Karpas-422 (cell line): Measurements from ENCODE around the gene CLTRN. TPM values are rescaled to one million over a fixed set of nuclear protein-coding genes. Genes with fewer than 3 reads are reported as not detected.

Experiments used
- DNase-seq: peaks from one replicate; pipeline ENCODE4 v3.0.0-alpha.2; 2015
- H2AFZ ChIP-seq: fragments of 200-600 bp; sonication (generic); 2 replicates; pipeline ENCODE4 v1.6.1; 2014; ENCODE audit warnings: antibody characterized with exemption, low read length, mixed read lengths
- H3K27ac ChIP-seq: fragments of 200-600 bp; sonication (generic); 2 replicates; pipeline ENCODE4 v1.5.1; 2014; ENCODE audit warnings: mild to moderate bottlenecking, low read length, moderate library complexity
- H3K27me3 ChIP-seq: fragments of 200-600 bp; sonication (generic); 2 replicates; pipeline ENCODE4 v1.6.1; 2014; ENCODE audit warnings: low read length, mixed read lengths
- H3K36me3 ChIP-seq: fragments of 200-600 bp; sonication (generic); 2 replicates; pipeline ENCODE4 v1.6.1; 2014; ENCODE audit warnings: low read length, mixed read lengths; ENCODE audit not compliant: insufficient read depth
- H3K4me1 ChIP-seq: fragments of 200-600 bp; sonication (generic); 2 replicates; pipeline ENCODE4 v1.6.1; 2014; ENCODE audit warnings: mild to moderate bottlenecking, low read length, mixed read lengths
- H3K4me2 ChIP-seq: fragments of 200-600 bp; sonication (generic); 2 replicates; pipeline ENCODE4 v1.6.1; 2014; ENCODE audit warnings: low read length, low read depth, mild to moderate bottlenecking; ENCODE audit not compliant: poor library complexity, severe bottlenecking
- H3K4me3 ChIP-seq: fragments of 200-600 bp; sonication (generic); 2 replicates; pipeline ENCODE4 v1.5.1; 2014; ENCODE audit warnings: mild to moderate bottlenecking, antibody characterized with exemption, low read length, mixed read lengths
- H3K79me2 ChIP-seq: fragments of 200-600 bp; sonication (generic); 2 replicates; pipeline ENCODE4 v1.6.1; 2014; ENCODE audit warnings: mild to moderate bottlenecking, low read length, mixed read lengths
- H3K9ac ChIP-seq: fragments of 200-600 bp; sonication (generic); 2 replicates; pipeline ENCODE4 v1.6.0; 2014; ENCODE audit warnings: low read length
- H3K9me2 ChIP-seq: fragments of 200-600 bp; sonication (generic), shearing (Covaris generic); replicated peaks from 2 replicates; pipeline ENCODE4 v1.6.0; 2014; ENCODE audit warnings: mild to moderate bottlenecking, low read length, moderate library complexity; ENCODE audit not compliant: insufficient read depth
- H3K9me3 ChIP-seq: fragments of 300-700, 200-600 bp; sonication (generic); 2 replicates; pipeline ENCODE4 v1.6.1; 2014; ENCODE audit warnings: low read length, mixed read lengths
- H4K20me1 ChIP-seq: fragments of 200-600 bp; sonication (generic); 2 replicates; pipeline ENCODE4 v1.6.1; 2014; ENCODE audit warnings: mild to moderate bottlenecking, antibody characterized with exemption, low read length, low read depth; ENCODE audit not compliant: insufficient read depth
- total RNA-seq: library from RNA; depleted of rRNA; stranded (reverse); fragments of >200 nt; shearing (Covaris generic); gene quantifications from 2 replicates; pipeline ENCODE4 v1.2.3, GENCODE V29; 2014; ENCODE audit warnings: low replicate concordance

The CLTRN gene
- total RNA-seq, 1 experiment from 2014 or later: 0.86 TPM

GRCh38 chrX:15683193-15683592 lies 18.6 kb upstream of the CLTRN start:
- Histone ChIP-seq H3K4me1 (peaks cover 38% of the 10 kb centered on the region), H3K4me2 (no peak overlapping the region), H3K4me3 (no peak overlapping the region), H3K36me3 (peaks cover 18% of the 10 kb centered on the region), H3K27ac (no peak overlapping the region), H3K9me3 (no peaks in the 10 kb centered on the region), H2AFZ (no peak overlapping the region), H3K9ac (no peak overlapping the region), H3K27me3 (no peaks in the 10 kb centered on the region), H4K20me1 (no peaks in the 10 kb centered on the region; the same call in 1 of the 2 replicates), H3K9me2 (no peaks in the 10 kb centered on the region), H3K79me2 (peaks cover 92% of the 10 kb centered on the region)
- DNase-seq: no peak

- peaks cover 93% of the 10 kb centered on the region for H3K79me2 ChIP-seq
- H3K4me3 ChIP-seq: no peak overlapping the region
- H3K36me3 ChIP-seq: peaks cover 24% of the 10 kb centered on the region; the same call in 1 of the 2 replicates
- H3K9ac ChIP-seq: no peak overlapping the region
- H2AFZ ChIP-seq: no peak overlapping the region
- H4K20me1 ChIP-seq: peaks cover 11% of the 10 kb centered on the region; the same call in 1 of the 2 replicates
- H3K27me3 ChIP-seq: no peaks in the 10 kb centered on the region
- no peak overlapping the region for H3K4me2 ChIP-seq
- no peaks in the 10 kb centered on the region for H3K9me3 ChIP-seq
- DNase-seq: no peak
- no peaks in the 10 kb centered on the region for H3K9me2 ChIP-seq
- peaks cover 42% of the 10 kb centered on the region for H3K4me1 ChIP-seq
- H3K27ac ChIP-seq: no peak overlapping the region
Measured at GRCh38 chrX:15681433-15681832, 16.8 kb upstream of the CLTRN start.

- Histone ChIP-seq H3K36me3 (peaks cover 24% of the 10 kb centered on the region; the same call in 1 of the 2 replicates), H3K4me1 (peaks cover 33% of the 10 kb centered on the region), H3K4me3 (no peak overlapping the region), H2AFZ (no peak overlapping the region), H3K4me2 (no peak overlapping the region), H3K79me2 (peaks cover 94% of the 10 kb centered on the region), H4K20me1 (peaks cover 11% of the 10 kb centered on the region; the same call in 1 of the 2 replicates), H3K9me2 (no peaks in the 10 kb centered on the region), H3K27me3 (no peaks in the 10 kb centered on the region), H3K27ac (no peak overlapping the region), H3K9ac (no peak overlapping the region), H3K9me3 (no peaks in the 10 kb centered on the region)
- no peak for DNase-seq
Measured at GRCh38 chrX:15680401-15680800, 15.8 kb upstream of the CLTRN start.

DNA sequence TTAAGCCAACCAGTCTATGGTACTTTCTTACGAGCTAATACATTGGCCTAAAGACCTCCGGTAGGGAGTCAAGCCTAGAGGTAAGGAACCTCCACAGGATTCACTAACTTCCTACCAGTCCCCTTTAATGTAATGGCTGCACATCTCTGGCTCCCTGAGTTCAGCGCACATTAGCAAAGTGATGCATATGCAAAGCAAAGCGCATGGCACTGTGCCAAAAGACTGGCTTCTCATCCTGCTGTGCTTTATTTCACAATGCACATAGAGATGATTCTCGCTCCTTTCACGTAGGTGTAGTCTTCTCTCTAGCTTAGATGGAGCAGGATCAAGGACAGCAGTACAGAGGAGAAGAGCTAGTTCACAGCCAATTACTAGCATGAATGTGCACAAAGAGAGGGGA lies 14.6 kb upstream of the CLTRN start:
- Histone ChIP-seq H3K4me3 (no peak overlapping the region), H3K27me3 (no peaks in the 10 kb centered on the region), H3K27ac (no peak overlapping the region), H3K36me3 (peaks cover 24% of the 10 kb centered on the region; the same call in 1 of the 2 replicates), H4K20me1 (peaks cover 11% of the 10 kb centered on the region; the same call in 1 of the 2 replicates), H3K9me2 (no peaks in the 10 kb centered on the region), H3K9ac (no peak overlapping the region), H3K4me1 (peaks cover 27% of the 10 kb centered on the region), H3K9me3 (no peaks in the 10 kb centered on the region), H3K4me2 (no peak overlapping the region), H3K79me2 (peaks cover 84% of the 10 kb centered on the region), H2AFZ (no peak overlapping the region)
- DNase-seq: no peak

- H3K9me3 ChIP-seq: no peaks in the 10 kb centered on the region
- DNase-seq: no peak
- H3K27me3 ChIP-seq: no peaks in the 10 kb centered on the region
- no peak overlapping the region for H3K4me2 ChIP-seq
- H3K79me2 ChIP-seq: peaks cover 77% of the 10 kb centered on the region
- H3K9ac ChIP-seq: no peak overlapping the region
- peaks cover 36% of the 10 kb centered on the region for H3K4me1 ChIP-seq
- H3K27ac ChIP-seq: no peak overlapping the region
- peaks cover 24% of the 10 kb centered on the region; the same call in 1 of the 2 replicates for H3K36me3 ChIP-seq
- no peak overlapping the region for H2AFZ ChIP-seq
- H3K4me3 ChIP-seq: no peak overlapping the region
- H3K9me2 ChIP-seq: no peaks in the 10 kb centered on the region
- H4K20me1 ChIP-seq: peaks cover 11% of the 10 kb centered on the region; the same call in 1 of the 2 replicates
Measured at GRCh38 chrX:15678339-15678738, 13.7 kb upstream of the CLTRN start.

DNA sequence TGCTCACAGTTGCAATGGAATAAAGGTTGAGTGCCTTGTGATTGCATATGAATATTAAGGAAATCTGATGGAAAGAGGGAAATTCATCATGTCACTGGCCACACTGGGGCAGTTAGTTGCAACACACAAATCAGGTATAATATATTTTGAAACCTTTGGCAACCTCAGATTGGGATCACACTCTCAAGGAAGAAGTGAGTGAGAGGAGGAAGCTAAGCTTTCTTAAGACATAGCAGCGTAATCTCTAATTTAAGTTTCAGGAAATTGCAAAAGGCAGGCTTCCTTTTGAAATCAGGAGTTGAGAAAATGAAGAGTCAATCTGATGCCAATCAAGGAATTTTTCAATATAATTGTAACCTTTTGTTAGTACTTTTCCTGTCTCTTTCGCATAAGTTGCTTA lies 12.3 kb upstream of the CLTRN start:
- no peaks in the 10 kb centered on the region for H3K9me2 ChIP-seq
- H3K27ac ChIP-seq: no peak overlapping the region
- peak overlapping the region; percentile 87 for H3K4me3 ChIP-seq
- H4K20me1 ChIP-seq: peaks cover 11% of the 10 kb centered on the region; the same call in 1 of the 2 replicates
- H3K9me3 ChIP-seq: no peaks in the 10 kb centered on the region
- H2AFZ ChIP-seq: no peak overlapping the region
- peaks cover 36% of the 10 kb centered on the region for H3K4me1 ChIP-seq
- H3K79me2 ChIP-seq: peaks cover 64% of the 10 kb centered on the region
- no peaks in the 10 kb centered on the region for H3K27me3 ChIP-seq
- peak overlapping the region; percentile 85 for H3K9ac ChIP-seq
- H3K4me2 ChIP-seq: peak overlapping the region; percentile 88
- DNase-seq: no peak
- H3K36me3 ChIP-seq: peaks cover 24% of the 10 kb centered on the region; the same call in 1 of the 2 replicates

- Histone ChIP-seq H2AFZ (peak overlapping the region; percentile 95; the same call in 1 of the 2 replicates), H3K4me3 (peak overlapping the region; percentile 87), H3K9me3 (no peaks in the 10 kb centered on the region), H3K4me1 (peaks cover 36% of the 10 kb centered on the region), H3K27me3 (no peaks in the 10 kb centered on the region), H3K9ac (peak overlapping the region; percentile 85), H3K79me2 (peaks cover 50% of the 10 kb centered on the region), H4K20me1 (peaks cover 11% of the 10 kb centered on the region; the same call in 1 of the 2 replicates), H3K36me3 (0 out of 2 replicates have a peak, but pooled peaks cover 15% of the 10 kb centered on the region), H3K9me2 (no peaks in the 10 kb centered on the region), H3K27ac (peak overlapping the region; percentile 82), H3K4me2 (peak overlapping the region; percentile 88)
- DNase-seq: peak; percentile 96
Measured at GRCh38 chrX:15675490-15675921, 10.9 kb upstream of the CLTRN start.

- H3K27ac ChIP-seq: peak overlapping the region; percentile 82
- 0 out of 2 replicates have a peak, but pooled peaks cover 15% of the 10 kb centered on the region for H3K36me3 ChIP-seq
- H3K79me2 ChIP-seq: peaks cover 45% of the 10 kb centered on the region
- peak overlapping the region; percentile 95 for H2AFZ ChIP-seq
- H3K4me2 ChIP-seq: peak overlapping the region; percentile 88
- H3K4me1 ChIP-seq: peaks cover 31% of the 10 kb centered on the region
- peak overlapping the region; percentile 85 for H3K9ac ChIP-seq
- peaks cover 11% of the 10 kb centered on the region; the same call in 1 of the 2 replicates for H4K20me1 ChIP-seq
- DNase-seq: peak; percentile 98
- H3K9me2 ChIP-seq: no peaks in the 10 kb centered on the region
- peak overlapping the region; percentile 87 for H3K4me3 ChIP-seq
- H3K9me3 ChIP-seq: no peaks in the 10 kb centered on the region
- H3K27me3 ChIP-seq: no peaks in the 10 kb centered on the region
Measured at GRCh38 chrX:15674841-15675489, 10.4 kb upstream of the CLTRN start.
